Left ventricle myocardium inferior (tissue), 1 donor: ENCODE results near the gene KIF19. TPM values are rescaled to one million over a fixed set of nuclear protein-coding genes. Genes with fewer than 3 reads are reported as not detected.
A peak's percentile ranks its signal among the peaks of the same experiment; 100 is the strongest.

ENCODE experiments used
- DNase-seq: peaks from one replicate; pipeline ENCODE4 v3.0.0-alpha.2; 2020
- H3K27ac ChIP-seq: fragments of 200-600 bp; replicated peaks from 2 replicates; pipeline ENCODE4 v1.8.0; 2021
- H3K27me3 ChIP-seq: fragments of 200-600 bp; 2 replicates; pipeline ENCODE4 v1.8.0; 2021; ENCODE audit warnings: low read depth
- H3K36me3 ChIP-seq: fragments of 200-600 bp; 2 replicates; pipeline ENCODE4 v1.8.0; 2021
- H3K4me1 ChIP-seq: fragments of 200-600 bp; 2 replicates; pipeline ENCODE4 v1.8.0; 2021
- H3K4me3 ChIP-seq: fragments of 200-600 bp; 2 replicates; pipeline ENCODE4 v1.8.0; 2021; ENCODE audit warnings: mild to moderate bottlenecking, moderate library complexity
- H3K9me3 ChIP-seq: fragments of 200-600 bp; replicated peaks from 2 replicates; pipeline ENCODE4 v1.8.0; 2021
- CTCF ChIP-seq: fragments of 200-600 bp; IDR thresholded peaks from 2 replicates; pipeline ENCODE4 v1.8.0; 2021; ENCODE audit warnings: antibody characterized with exemption, mild to moderate bottlenecking, borderline replicate concordance
- intact Hi-C: fragments of 100-400 bp; cut with micrococcal nuclease; formaldehyde crosslinking; loops from one replicate; pipeline ENCODE4 v1.11.0; 2022
- total RNA-seq: library from RNA; stranded (reverse); fragmentation: NEBNext Ultra II Directional; extraction: Animal tissue kit (Norgen Biotek cat#: 25700); gene quantifications from one replicate; pipeline ENCODE4 v1.2.1, GENCODE V29; 2021
- donor health status: DM: no; HTN: yes; CAD: no; lungs with severe emphysema.

The KIF19 gene
- total RNA-seq, 1 donor from 2014 or later = 0.08 TPM

- DNase-seq = no peak
- intact Hi-C loops = no loop called here
- Histone ChIP-seq H3K27ac (peak overlapping the region; percentile 38), H3K27me3 (no peaks in the 10 kb centered on the region), H3K36me3 (no peaks in the 10 kb centered on the region), H3K4me1 (no peaks in the 10 kb centered on the region), H3K9me3 (peaks cover 9% of the 10 kb centered on the region), H3K4me3 (peak overlapping the region; percentile 11)
- TF ChIP-seq CTCF = no peak
Observed at GRCh38 chr17:74317071-74317470, 9.0 kb upstream of the KIF19 start.

DNA sequence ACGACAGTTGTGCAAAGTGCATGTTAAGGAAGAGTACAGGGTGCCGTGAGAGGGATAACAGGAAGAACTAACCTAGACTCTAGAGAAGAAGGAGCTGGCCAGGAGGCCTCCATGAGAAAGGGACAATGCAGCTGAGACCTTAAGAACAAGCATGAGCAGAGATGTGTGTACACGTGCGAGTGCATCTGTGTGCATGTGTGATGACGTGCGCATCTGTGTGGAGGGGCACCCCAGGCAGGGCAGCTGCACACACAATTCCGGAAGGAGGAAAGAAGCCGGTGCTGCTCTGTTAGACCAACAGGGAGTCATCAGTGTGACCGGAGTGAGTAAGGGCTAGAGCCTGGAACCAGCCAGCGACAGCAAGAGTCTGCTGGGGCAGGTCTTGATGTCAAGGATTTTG lies 7.6 kb upstream of the KIF19 start:
- Histone ChIP-seq H3K27ac (no peak overlapping the region), H3K9me3 (no peaks in the 10 kb centered on the region), H3K4me1 (no peaks in the 10 kb centered on the region), H3K27me3 (no peaks in the 10 kb centered on the region), H3K4me3 (no peak overlapping the region), H3K36me3 (no peaks in the 10 kb centered on the region)
- intact Hi-C loops = no loop called here
- no peak for DNase-seq
- no peak for TF ChIP-seq CTCF

GRCh38 chr17:74324521-74324920 lies 1.5 kb upstream of the KIF19 start:
- intact Hi-C loops = no loop called here
- TF ChIP-seq CTCF = no peak
- Histone ChIP-seq H3K27ac (peak overlapping the region; percentile 61), H3K4me3 (no peak overlapping the region), H3K4me1 (peaks cover 21% of the 10 kb centered on the region), H3K27me3 (peaks cover 1% of the 10 kb centered on the region), H3K36me3 (no peaks in the 10 kb centered on the region), H3K9me3 (no peaks in the 10 kb centered on the region)
- DNase-seq = no peak

DNA sequence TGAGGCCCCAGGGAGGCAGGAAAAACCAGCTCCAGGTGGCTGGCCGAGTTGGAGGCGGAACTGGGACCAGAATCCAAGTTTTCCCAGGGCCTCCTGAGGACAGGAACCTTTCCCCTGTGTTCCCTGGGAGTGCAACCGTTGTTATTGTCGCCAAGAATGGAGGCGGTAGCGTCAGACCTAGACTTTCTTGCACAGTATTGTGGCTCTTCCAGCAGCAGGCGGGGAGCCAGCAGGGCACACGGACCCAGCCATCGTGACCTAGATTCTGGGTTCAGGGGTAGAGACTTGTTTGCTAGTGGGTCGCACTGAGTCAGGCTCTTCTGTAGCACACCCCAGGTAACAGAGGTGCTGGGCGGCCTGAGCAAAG lies 667 bp upstream of the KIF19 start:
- peak overlapping the region; percentile 61 for H3K27ac ChIP-seq
- peak overlapping the region; percentile 68 for H3K4me3 ChIP-seq
- H3K9me3 ChIP-seq = no peaks in the 10 kb centered on the region
- no peaks in the 10 kb centered on the region for H3K36me3 ChIP-seq
- peaks cover 21% of the 10 kb centered on the region for H3K4me1 ChIP-seq
- no peak for DNase-seq
- intact Hi-C loops = no loop called here
- peaks cover 6% of the 10 kb centered on the region for H3K27me3 ChIP-seq
- TF ChIP-seq CTCF = no peak

GRCh38 chr17:74326506-74326905 lies 480 bp downstream of the KIF19 start:
- Histone ChIP-seq H3K4me3 (peak overlapping the region; percentile 68), H3K27me3 (peaks cover 10% of the 10 kb centered on the region), H3K36me3 (no peaks in the 10 kb centered on the region), H3K27ac (no peak overlapping the region), H3K9me3 (no peaks in the 10 kb centered on the region), H3K4me1 (peaks cover 21% of the 10 kb centered on the region)
- intact Hi-C loops = no loop called here
- DNase-seq = no peak
- no peak for TF ChIP-seq CTCF

GRCh38 chr17:74328487-74328886 lies 2.5 kb downstream of the KIF19 start:
- Histone ChIP-seq H3K9me3 (no peaks in the 10 kb centered on the region), H3K27ac (no peak overlapping the region), H3K27me3 (peaks cover 16% of the 10 kb centered on the region), H3K4me1 (peaks cover 21% of the 10 kb centered on the region), H3K36me3 (no peaks in the 10 kb centered on the region), H3K4me3 (no peak overlapping the region)
- TF ChIP-seq CTCF = no peak
- intact Hi-C loops = no loop called here
- no peak for DNase-seq
